ENCODE results near the gene HS1BP3. TPM values are rescaled to one million over a fixed set of nuclear protein-coding genes. Genes with fewer than 3 reads are reported as not detected.

The HS1BP3 gene
- total and polyA plus RNA-seq, 9 of the 15 experiments (the other 6 are each of a cell fraction or from before 2014, with no cell fraction given) = 0.41 to 8.3 (median 5.9) TPM

DNA sequence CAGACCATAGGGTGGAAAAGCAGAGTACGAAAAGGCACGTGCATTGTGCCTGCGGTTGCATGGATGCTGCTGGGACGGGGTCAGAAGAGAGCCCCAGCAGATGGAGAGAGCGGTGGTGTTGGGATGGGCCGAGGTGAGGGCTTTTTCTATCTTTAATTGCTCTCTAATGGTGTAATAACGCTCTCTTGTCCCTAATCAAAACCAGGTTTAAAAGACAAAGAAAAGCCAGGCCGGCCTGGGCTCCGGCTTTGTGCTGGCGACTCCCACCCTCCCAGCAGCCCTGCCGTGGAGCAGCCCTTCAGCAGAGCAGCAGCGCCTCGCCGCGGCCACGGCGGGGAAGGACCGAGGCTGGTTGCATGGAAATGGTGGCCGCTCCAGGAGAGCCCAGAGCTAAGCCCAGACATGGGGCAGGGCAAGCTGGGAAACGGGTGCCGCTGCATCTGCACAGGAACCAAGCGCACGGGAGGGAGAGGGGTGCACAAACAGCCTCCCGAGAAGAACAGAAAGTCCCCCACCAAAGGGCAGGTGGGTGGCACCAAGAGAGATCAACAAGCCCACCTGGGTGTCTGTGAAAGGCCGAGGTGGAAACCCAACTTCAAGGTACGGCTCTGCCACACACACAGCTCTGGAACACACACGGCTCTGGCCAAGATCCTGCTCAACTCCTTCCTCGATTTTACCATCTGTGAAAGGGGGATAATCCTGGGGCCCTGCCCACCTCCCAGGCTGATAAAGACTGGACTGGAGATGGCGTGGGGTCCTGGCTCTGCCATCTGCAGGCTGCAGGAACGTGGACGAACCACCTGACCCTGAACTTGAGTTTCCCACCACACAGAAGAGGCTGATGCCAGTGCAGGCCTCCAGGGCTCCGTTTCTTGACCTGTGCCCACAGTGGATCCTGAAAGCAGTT lies 15.0 kb downstream of the HS1BP3 start (continued):
- TF ChIP-seq NFRKB (IDR thresholded peaks at IDR 0.05; ENCODE audit: low read depth) = no peak
- no peak for TF ChIP-seq NCOA4 (IDR thresholded peaks at IDR 0.05; ENCODE audit: partially characterized antibody)
- no peak for TF ChIP-seq POLR2AphosphoS2 (IDR thresholded peaks at IDR 0.05; ENCODE audit: low read length)
- TF ChIP-seq SIN3A (IDR thresholded peaks at IDR 0.05; ENCODE audit: borderline replicate concordance in 2 of 2, control insufficient read depth in 1 of 2, low read depth in 2 of 2, low read length in 2 of 2) = no peak
- TF ChIP-seq MCM3 (IDR thresholded peaks at IDR 0.05) = no peak
- no peak for TF ChIP-seq RUNX1 (IDR thresholded peaks at IDR 0.05; ENCODE audit: low read depth)
- TF ChIP-seq ZNF133 (CRISPR knock-in tag; IDR thresholded peaks at IDR 0.05) = no peak
- TF ChIP-seq GTF2A2 (tag; IDR thresholded peaks at IDR 0.05) = no peak
- no peak for TF ChIP-seq ETV1 (tag; conservative IDR thresholded peaks at IDR 0.05; ENCODE audit: low read depth)
- TF ChIP-seq, protein P1, sequence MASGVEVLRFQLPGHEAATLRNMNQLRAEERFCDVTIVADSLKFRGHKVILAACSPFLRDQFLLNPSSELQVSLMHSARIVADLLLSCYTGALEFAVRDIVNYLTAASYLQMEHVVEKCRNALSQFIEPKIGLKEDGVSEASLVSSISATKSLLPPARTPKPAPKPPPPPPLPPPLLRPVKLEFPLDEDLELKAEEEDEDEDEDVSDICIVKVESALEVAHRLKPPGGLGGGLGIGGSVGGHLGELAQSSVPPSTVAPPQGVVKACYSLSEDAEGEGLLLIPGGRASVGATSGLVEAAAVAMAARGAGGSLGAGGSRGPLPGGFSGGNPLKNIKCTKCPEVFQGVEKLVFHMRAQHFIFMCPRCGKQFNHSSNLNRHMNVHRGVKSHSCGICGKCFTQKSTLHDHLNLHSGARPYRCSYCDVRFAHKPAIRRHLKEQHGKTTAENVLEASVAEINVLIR (CRISPR knock-in tag; IDR thresholded peaks at IDR 0.05) = no peak
- no peak for TF ChIP-seq ZNF444 (CRISPR knock-in tag; IDR thresholded peaks at IDR 0.05)
- TF ChIP-seq ZNF184 (CRISPR knock-in tag; IDR thresholded peaks at IDR 0.05) = no peak
- TF ChIP-seq FUS (optimal IDR thresholded peaks at IDR 0.05; ENCODE audit: low read depth, low read length) = no peak
- TF ChIP-seq POLR2G (IDR thresholded peaks at IDR 0.05; ENCODE audit: low read depth, low read length) = no peak
- no peak for TF ChIP-seq MTF1 (CRISPR knock-in tag; IDR thresholded peaks at IDR 0.05; ENCODE audit: borderline replicate concordance)
- TF ChIP-seq, protein P2, sequence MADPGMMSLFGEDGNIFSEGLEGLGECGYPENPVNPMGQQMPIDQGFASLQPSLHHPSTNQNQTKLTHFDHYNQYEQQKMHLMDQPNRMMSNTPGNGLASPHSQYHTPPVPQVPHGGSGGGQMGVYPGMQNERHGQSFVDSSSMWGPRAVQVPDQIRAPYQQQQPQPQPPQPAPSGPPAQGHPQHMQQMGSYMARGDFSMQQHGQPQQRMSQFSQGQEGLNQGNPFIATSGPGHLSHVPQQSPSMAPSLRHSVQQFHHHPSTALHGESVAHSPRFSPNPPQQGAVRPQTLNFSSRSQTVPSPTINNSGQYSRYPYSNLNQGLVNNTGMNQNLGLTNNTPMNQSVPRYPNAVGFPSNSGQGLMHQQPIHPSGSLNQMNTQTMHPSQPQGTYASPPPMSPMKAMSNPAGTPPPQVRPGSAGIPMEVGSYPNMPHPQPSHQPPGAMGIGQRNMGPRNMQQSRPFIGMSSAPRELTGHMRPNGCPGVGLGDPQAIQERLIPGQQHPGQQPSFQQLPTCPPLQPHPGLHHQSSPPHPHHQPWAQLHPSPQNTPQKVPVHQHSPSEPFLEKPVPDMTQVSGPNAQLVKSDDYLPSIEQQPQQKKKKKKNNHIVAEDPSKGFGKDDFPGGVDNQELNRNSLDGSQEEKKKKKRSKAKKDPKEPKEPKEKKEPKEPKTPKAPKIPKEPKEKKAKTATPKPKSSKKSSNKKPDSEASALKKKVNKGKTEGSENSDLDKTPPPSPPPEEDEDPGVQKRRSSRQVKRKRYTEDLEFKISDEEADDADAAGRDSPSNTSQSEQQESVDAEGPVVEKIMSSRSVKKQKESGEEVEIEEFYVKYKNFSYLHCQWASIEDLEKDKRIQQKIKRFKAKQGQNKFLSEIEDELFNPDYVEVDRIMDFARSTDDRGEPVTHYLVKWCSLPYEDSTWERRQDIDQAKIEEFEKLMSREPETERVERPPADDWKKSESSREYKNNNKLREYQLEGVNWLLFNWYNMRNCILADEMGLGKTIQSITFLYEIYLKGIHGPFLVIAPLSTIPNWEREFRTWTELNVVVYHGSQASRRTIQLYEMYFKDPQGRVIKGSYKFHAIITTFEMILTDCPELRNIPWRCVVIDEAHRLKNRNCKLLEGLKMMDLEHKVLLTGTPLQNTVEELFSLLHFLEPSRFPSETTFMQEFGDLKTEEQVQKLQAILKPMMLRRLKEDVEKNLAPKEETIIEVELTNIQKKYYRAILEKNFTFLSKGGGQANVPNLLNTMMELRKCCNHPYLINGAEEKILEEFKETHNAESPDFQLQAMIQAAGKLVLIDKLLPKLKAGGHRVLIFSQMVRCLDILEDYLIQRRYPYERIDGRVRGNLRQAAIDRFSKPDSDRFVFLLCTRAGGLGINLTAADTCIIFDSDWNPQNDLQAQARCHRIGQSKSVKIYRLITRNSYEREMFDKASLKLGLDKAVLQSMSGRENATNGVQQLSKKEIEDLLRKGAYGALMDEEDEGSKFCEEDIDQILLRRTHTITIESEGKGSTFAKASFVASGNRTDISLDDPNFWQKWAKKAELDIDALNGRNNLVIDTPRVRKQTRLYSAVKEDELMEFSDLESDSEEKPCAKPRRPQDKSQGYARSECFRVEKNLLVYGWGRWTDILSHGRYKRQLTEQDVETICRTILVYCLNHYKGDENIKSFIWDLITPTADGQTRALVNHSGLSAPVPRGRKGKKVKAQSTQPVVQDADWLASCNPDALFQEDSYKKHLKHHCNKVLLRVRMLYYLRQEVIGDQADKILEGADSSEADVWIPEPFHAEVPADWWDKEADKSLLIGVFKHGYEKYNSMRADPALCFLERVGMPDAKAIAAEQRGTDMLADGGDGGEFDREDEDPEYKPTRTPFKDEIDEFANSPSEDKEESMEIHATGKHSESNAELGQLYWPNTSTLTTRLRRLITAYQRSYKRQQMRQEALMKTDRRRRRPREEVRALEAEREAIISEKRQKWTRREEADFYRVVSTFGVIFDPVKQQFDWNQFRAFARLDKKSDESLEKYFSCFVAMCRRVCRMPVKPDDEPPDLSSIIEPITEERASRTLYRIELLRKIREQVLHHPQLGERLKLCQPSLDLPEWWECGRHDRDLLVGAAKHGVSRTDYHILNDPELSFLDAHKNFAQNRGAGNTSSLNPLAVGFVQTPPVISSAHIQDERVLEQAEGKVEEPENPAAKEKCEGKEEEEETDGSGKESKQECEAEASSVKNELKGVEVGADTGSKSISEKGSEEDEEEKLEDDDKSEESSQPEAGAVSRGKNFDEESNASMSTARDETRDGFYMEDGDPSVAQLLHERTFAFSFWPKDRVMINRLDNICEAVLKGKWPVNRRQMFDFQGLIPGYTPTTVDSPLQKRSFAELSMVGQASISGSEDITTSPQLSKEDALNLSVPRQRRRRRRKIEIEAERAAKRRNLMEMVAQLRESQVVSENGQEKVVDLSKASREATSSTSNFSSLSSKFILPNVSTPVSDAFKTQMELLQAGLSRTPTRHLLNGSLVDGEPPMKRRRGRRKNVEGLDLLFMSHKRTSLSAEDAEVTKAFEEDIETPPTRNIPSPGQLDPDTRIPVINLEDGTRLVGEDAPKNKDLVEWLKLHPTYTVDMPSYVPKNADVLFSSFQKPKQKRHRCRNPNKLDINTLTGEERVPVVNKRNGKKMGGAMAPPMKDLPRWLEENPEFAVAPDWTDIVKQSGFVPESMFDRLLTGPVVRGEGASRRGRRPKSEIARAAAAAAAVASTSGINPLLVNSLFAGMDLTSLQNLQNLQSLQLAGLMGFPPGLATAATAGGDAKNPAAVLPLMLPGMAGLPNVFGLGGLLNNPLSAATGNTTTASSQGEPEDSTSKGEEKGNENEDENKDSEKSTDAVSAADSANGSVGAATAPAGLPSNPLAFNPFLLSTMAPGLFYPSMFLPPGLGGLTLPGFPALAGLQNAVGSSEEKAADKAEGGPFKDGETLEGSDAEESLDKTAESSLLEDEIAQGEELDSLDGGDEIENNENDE (IDR thresholded peaks at IDR 0.05; ENCODE audit: low read depth, low read length) = no peak
- no peak for TF ChIP-seq SMARCA4 (IDR thresholded peaks at IDR 0.05)
